ENCODE results near the gene RFX2. TPM values are rescaled to one million over a fixed set of nuclear protein-coding genes. Genes with fewer than 3 reads are reported as not detected.

RFX2 gene
- total RNA-seq, 1 donor from 2014 or later, result 6.2 TPM

- peaks cover 11% of the 10 kb centered on the region for H3K27me3 ChIP-seq
- no peaks in the 10 kb centered on the region for H3K27me3 Mint-ChIP-seq (ENCODE audit: insufficient read depth, low read depth)
- no peak overlapping the region for H3K4me3 ChIP-seq
- H3K9me3 ChIP-seq (ENCODE audit: low read depth), result no peaks in the 10 kb centered on the region
- H3K9ac ChIP-seq, result no peak overlapping the region
- H3K9me3 Mint-ChIP-seq, result peaks cover under 1% of the 10 kb centered on the region
- peaks cover 11% of the 10 kb centered on the region for H3K4me1 Mint-ChIP-seq
- no peak for TF ChIP-seq EZH2phosphoT487 (IDR thresholded peaks at IDR 0.05)
- no peak for TF ChIP-seq EZH2 (IDR thresholded peaks at IDR 0.05)
- TF ChIP-seq, protein P1, sequence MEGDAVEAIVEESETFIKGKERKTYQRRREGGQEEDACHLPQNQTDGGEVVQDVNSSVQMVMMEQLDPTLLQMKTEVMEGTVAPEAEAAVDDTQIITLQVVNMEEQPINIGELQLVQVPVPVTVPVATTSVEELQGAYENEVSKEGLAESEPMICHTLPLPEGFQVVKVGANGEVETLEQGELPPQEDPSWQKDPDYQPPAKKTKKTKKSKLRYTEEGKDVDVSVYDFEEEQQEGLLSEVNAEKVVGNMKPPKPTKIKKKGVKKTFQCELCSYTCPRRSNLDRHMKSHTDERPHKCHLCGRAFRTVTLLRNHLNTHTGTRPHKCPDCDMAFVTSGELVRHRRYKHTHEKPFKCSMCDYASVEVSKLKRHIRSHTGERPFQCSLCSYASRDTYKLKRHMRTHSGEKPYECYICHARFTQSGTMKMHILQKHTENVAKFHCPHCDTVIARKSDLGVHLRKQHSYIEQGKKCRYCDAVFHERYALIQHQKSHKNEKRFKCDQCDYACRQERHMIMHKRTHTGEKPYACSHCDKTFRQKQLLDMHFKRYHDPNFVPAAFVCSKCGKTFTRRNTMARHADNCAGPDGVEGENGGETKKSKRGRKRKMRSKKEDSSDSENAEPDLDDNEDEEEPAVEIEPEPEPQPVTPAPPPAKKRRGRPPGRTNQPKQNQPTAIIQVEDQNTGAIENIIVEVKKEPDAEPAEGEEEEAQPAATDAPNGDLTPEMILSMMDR (IDR thresholded peaks at IDR 0.05), result no peak
- H3F3A ChIP-seq (ENCODE audit: low read depth), result no peaks in the 10 kb centered on the region
- no peak overlapping the region for H3K4me2 ChIP-seq
- no peak for DNase-seq (ENCODE audit: low spot score)
- no peaks in the 10 kb centered on the region for H4K20me1 ChIP-seq (ENCODE audit: low read depth)
- H3K27ac Mint-ChIP-seq, result no peak overlapping the region
- H3K79me2 ChIP-seq (ENCODE audit: low read depth), result no peaks in the 10 kb centered on the region
- peaks cover 5% of the 10 kb centered on the region for H3K4me1 ChIP-seq
- no peak overlapping the region for H3K4me3 Mint-ChIP-seq
- H3K36me3 ChIP-seq, result no peaks in the 10 kb centered on the region
- no peak overlapping the region for H3K27ac ChIP-seq
- peaks cover 14% of the 10 kb centered on the region for H3K36me3 Mint-ChIP-seq
- no peak overlapping the region for H2AFZ ChIP-seq (replicated peaks)
Measured at GRCh38 chr19:6045108-6045507, 65.2 kb downstream of the RFX2 start.

DNA sequence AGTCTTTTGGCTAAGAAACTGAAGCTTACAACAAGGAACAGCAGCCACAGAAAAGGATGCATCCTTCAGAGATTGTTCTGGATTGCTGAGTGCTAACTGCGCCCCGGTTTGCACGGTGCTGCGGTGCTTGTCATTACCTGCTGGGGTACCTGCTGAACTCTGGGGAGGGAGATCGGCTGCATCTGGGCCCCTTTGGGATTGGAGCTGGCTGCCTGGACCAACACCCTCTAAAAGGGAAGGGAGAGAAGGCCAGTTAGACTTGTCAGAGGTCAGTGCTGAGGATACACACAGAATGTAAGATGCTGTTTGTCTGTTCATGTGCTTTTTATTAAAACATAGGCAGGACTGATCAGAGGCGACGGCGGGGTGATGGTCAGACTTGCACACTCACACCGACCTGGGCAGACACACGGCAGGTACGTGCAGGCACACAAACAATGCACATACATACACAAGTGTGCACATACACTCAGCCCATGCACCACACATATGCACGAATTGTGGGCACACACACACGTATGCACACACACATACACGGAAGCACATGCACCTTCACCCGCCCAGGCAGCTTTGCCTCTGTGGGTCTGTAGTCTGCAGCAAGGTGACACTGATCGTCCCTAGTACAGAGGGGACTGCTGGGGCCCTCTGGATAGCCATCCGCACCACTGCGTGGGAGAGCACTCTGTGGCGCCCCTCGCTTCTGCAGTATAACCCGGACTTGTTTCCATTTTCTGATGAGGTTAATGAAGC lies 66.1 kb downstream of the RFX2 start:
- Histone ChIP-seq H3K79me2 (ENCODE audit: low read depth) (no peaks in the 10 kb centered on the region), H2AFZ (replicated peaks) (no peak overlapping the region), H4K20me1 (ENCODE audit: low read depth) (no peaks in the 10 kb centered on the region), H3K4me2 (no peak overlapping the region), H3K27ac (no peak overlapping the region), H3K9me3 (ENCODE audit: low read depth) (no peaks in the 10 kb centered on the region), H3F3A (ENCODE audit: low read depth) (no peaks in the 10 kb centered on the region), H3K4me1 (peaks cover 5% of the 10 kb centered on the region), H3K9ac (no peak overlapping the region), H3K36me3 (no peaks in the 10 kb centered on the region), H3K4me3 (no peak overlapping the region), H3K27me3 (peaks cover 2% of the 10 kb centered on the region)
- TF ChIP-seq EZH2 (IDR thresholded peaks at IDR 0.05) (no peak), EZH2phosphoT487 (IDR thresholded peaks at IDR 0.05) (no peak)
- TF ChIP-seq, protein P1 (IDR thresholded peaks at IDR 0.05), result no peak
- Mint-ChIP-seq H3K36me3 (peaks cover 17% of the 10 kb centered on the region), H3K4me1 (peaks cover 11% of the 10 kb centered on the region), H3K27ac (no peak overlapping the region), H3K27me3 (ENCODE audit: insufficient read depth, low read depth) (no peaks in the 10 kb centered on the region), H3K4me3 (no peak overlapping the region), H3K9me3 (no peaks in the 10 kb centered on the region)
- no peak for DNase-seq (ENCODE audit: low spot score)

DNA sequence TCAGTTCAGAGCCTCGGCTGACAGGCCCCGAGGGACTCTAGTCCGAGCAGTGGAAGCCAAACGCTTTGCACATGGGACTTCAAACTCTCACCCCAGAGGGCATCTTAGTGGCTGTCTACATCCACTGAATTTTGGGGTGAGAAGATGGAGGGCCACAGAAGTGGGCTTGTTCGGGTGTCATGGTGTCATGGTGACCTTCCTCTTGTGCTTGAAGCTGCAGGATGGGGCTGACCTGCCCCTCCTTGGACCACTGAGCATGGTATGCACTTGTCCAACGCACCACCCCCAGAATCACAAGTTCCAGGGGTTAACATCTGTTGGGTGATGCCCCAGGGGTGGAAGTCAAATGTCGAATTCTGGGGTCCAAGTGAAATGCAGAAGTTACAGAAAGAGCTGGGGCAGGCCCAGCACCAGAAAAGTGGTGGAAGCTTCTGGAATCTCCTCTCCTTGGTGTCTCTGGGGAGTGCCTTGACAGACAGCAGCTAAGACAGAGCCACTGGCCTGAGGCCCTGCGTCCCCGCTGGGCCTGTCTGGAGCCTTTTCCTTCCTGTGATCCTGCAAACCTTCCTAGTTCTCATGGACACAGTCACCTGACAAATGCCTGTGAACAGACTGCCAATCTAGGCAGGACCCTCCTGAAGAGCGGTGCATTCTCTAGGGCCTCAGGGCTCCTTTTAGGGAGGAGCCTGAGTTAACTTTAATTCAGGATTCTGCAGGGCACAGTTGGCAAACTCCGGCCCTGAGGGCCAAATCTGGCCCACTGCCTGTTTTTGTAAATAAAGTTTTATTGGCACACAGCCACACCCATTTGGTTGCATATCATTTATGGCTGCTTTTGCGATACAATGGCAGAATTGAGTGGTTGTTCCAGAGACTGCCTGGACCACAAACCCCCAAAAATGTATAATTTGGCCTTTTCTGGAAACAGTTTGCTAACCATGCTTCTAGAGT lies 67.2 kb downstream of the RFX2 start:
- Mint-ChIP-seq H3K27me3 (ENCODE audit: insufficient read depth, low read depth) (no peaks in the 10 kb centered on the region), H3K4me1 (peaks cover 2% of the 10 kb centered on the region), H3K27ac (no peak overlapping the region), H3K9me3 (no peaks in the 10 kb centered on the region), H3K36me3 (peaks cover 26% of the 10 kb centered on the region), H3K4me3 (no peak overlapping the region)
- Histone ChIP-seq H3K4me3 (no peak overlapping the region), H3K36me3 (no peaks in the 10 kb centered on the region), H3K9ac (no peak overlapping the region), H3K4me1 (peaks cover under 1% of the 10 kb centered on the region), H2AFZ (replicated peaks) (no peak overlapping the region), H3K27me3 (no peaks in the 10 kb centered on the region), H3K79me2 (ENCODE audit: low read depth) (no peaks in the 10 kb centered on the region), H3K4me2 (no peak overlapping the region), H3K9me3 (ENCODE audit: low read depth) (no peaks in the 10 kb centered on the region), H3K27ac (no peak overlapping the region), H3F3A (ENCODE audit: low read depth) (no peaks in the 10 kb centered on the region), H4K20me1 (ENCODE audit: low read depth) (no peaks in the 10 kb centered on the region)
- TF ChIP-seq, protein P1 (IDR thresholded peaks at IDR 0.05), result no peak
- TF ChIP-seq EZH2 (IDR thresholded peaks at IDR 0.05) (no peak), EZH2phosphoT487 (IDR thresholded peaks at IDR 0.05) (no peak)
- no peak for DNase-seq (ENCODE audit: low spot score)
